ENCODE data around the gene LRP1B.

- TF ChIP-seq CTCF (IDR thresholded peaks at IDR 0.05; ENCODE audit: low read length) (no peak), EZH2 (IDR thresholded peaks at IDR 0.05; ENCODE audit: borderline replicate concordance, low read length) (no peak)
These were observed 601.2 kb downstream of the LRP1B start for GRCh38 chr2:141529659-141530058.
